PC-3 (cell line): ENCODE results near the gene RNF208.

Experiments used
- EZH2 ChIP-seq: fragments of 300-600 bp; sonication (generic); IDR thresholded peaks from one replicate; pipeline ENCODE4 v1.6.1; 2017; ENCODE audit warnings: antibody characterized with exemption, mild to moderate bottlenecking, low read length; ENCODE audit not compliant: unreplicated experiment
- EZH2phosphoT487 ChIP-seq: fragments of 300-600 bp; sonication (generic); IDR thresholded peaks from 2 replicates; pipeline ENCODE4 v1.6.1; 2018; ENCODE audit warnings: mild to moderate bottlenecking, antibody characterized with exemption, low read length, borderline replicate concordance
- TF ChIP-seq, protein P1 (sequence below): fragments of 300-600 bp; sonication (generic); conservative IDR thresholded peaks from 2 replicates; pipeline ENCODE4 v1.5.1; 2017; ENCODE audit warnings: antibody characterized with exemption, low read depth, mild to moderate bottlenecking, low read length

DNA sequence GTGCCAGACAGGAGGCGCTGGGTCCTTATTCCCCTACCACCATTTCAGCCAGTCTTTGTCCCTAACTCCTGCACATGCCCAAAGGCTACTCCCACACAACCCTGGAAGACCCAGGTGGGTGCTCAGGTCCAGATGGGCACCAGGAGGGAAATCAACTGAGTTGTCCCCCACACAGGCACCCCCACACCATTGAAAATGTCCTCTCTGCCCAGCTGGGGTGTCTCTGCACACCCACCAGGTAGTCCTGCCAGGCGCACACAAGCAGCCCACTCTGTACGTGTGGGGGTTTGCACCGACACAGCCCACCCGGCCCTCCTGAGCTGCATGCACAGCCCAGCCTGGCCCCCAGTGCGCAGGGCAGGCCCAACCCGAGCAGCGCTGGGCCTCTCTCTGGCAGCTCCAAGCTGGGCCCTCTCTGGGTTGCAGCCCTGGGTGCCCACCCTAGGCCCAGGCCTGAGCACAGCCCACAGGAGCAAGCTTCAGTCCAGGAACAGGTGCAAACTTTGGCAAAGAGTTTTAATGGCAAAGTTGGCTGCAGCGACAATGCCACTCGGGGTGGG is 2.2 kb downstream of the RNF208 start:
- no peak for TF ChIP-seq EZH2
- TF ChIP-seq, protein P1, sequence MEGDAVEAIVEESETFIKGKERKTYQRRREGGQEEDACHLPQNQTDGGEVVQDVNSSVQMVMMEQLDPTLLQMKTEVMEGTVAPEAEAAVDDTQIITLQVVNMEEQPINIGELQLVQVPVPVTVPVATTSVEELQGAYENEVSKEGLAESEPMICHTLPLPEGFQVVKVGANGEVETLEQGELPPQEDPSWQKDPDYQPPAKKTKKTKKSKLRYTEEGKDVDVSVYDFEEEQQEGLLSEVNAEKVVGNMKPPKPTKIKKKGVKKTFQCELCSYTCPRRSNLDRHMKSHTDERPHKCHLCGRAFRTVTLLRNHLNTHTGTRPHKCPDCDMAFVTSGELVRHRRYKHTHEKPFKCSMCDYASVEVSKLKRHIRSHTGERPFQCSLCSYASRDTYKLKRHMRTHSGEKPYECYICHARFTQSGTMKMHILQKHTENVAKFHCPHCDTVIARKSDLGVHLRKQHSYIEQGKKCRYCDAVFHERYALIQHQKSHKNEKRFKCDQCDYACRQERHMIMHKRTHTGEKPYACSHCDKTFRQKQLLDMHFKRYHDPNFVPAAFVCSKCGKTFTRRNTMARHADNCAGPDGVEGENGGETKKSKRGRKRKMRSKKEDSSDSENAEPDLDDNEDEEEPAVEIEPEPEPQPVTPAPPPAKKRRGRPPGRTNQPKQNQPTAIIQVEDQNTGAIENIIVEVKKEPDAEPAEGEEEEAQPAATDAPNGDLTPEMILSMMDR, result no peak
- TF ChIP-seq EZH2phosphoT487, result no peak
